GM12878 (cell line): Measurements from ENCODE around the gene CNIH2. TPM values are rescaled to one million over a fixed set of nuclear protein-coding genes. Genes with fewer than 3 reads are reported as not detected.

Experiments
- ATAC-seq: fragments of 200-7000 bp; cut with Tn5 transposase; 3 replicates; pipeline ENCODE4 v1.9.1; 2020; ENCODE audit warnings: mild to moderate bottlenecking, moderate library complexity
- BruUV-seq: library from RNA; stranded (reverse); fragments of 400-500 nt; replicated peaks from 2 replicates; lab custom pipeline; 2021; lab: Mats Ljungman, UMichigan
- CTCF ChIA-PET: fragments of 300-600 bp; sonication (Branson Sonifier 250); formaldehyde crosslinking; extraction: SDS; loops from one replicate; lab custom pipeline; 2021; ENCODE audit warnings: inconsistent platforms; lab: Yijun Ruan, JAX
- POLR2A ChIA-PET: fragments of 350-600 bp; formaldehyde crosslinking; extraction: SDS; loops from one replicate; lab custom pipeline; 2021; ENCODE audit warnings: inconsistent platforms; lab: Charles Lee
- RAD21 ChIA-PET: fragments of 300-600 bp; sonication (Branson Sonifier 250); formaldehyde crosslinking; loops from one replicate; lab custom pipeline; 2023; ENCODE audit warnings: antibody characterized with exemption; ENCODE audit not compliant: unreplicated experiment; lab: Charles Lee
- SMC1A ChIA-PET: fragments of 300-600 bp; sonication (Branson Sonifier 250); formaldehyde crosslinking; loops from one replicate; lab custom pipeline; 2023; ENCODE audit not compliant: unreplicated experiment, uncharacterized antibody; lab: Charles Lee
- DNase-seq: peaks from one replicate; pipeline ENCODE4 v3.0.0-alpha.2; 2011; ENCODE audit warnings: low read depth, low spot score
- FAIRE-seq: peaks from 3 replicates; lab custom pipeline; 2011; peaks lifted over from hg19 to GRCh38; lab: Jason Lieb, UNC
- H2AFZ ChIP-seq: 2 replicates; pipeline ENCODE4 v1.6.0; 2011; ENCODE audit warnings: low read depth, low read length, control low read depth; ENCODE audit not compliant: control insufficient read depth
- H3K27ac ChIP-seq: 2 replicates; pipeline ENCODE4 v1.5.1; 2011; ENCODE audit warnings: control low read depth; ENCODE audit not compliant: control insufficient read depth, insufficient read depth
- H3K27me3 ChIP-seq, 2 experiments: replicated peaks in 1 of 2; 2 replicates each; pipeline versions ENCODE4 v1.6.0 to v1.6.1; 2011; ENCODE audit warnings: low read length in 1 of 2; ENCODE audit not compliant: control insufficient read depth in 2 of 2, insufficient read depth in 2 of 2
- H3K36me3 ChIP-seq, 2 experiments: 2 replicates each; pipeline ENCODE4 v1.5.1; 2011; ENCODE audit warnings: low read length in 1 of 2; ENCODE audit not compliant: control insufficient read depth in 2 of 2, insufficient read depth in 2 of 2
- H3K4me1 ChIP-seq: 2 replicates; pipeline ENCODE4 v1.6.1; 2011; ENCODE audit warnings: mild to moderate bottlenecking, low read length, moderate library complexity, mixed read lengths; ENCODE audit not compliant: control insufficient read depth, insufficient read depth
- H3K4me2 ChIP-seq: 2 replicates; pipeline ENCODE4 v1.6.0; 2011; ENCODE audit warnings: control low read depth; ENCODE audit not compliant: control insufficient read depth, insufficient read depth
- H3K4me3 ChIP-seq: fragments of 200-600 bp; sonication (generic); 2 replicates; pipeline ENCODE4 v1.5.1; 2016
- H3K79me2 ChIP-seq: 2 replicates; pipeline ENCODE4 v1.6.0; 2011; ENCODE audit warnings: low read length; ENCODE audit not compliant: control insufficient read depth, insufficient read depth
- H3K9ac ChIP-seq: 2 replicates; pipeline ENCODE4 v1.8.0; 2011; ENCODE audit warnings: low read length, control low read depth, mixed read lengths; ENCODE audit not compliant: control insufficient read depth, insufficient read depth
- H3K9me3 ChIP-seq: replicated peaks from 3 replicates; pipeline ENCODE4 v1.5.1; 2011; ENCODE audit warnings: mild to moderate bottlenecking, low read length; ENCODE audit not compliant: control insufficient read depth, insufficient read depth
- H4K20me1 ChIP-seq: 2 replicates; pipeline ENCODE4 v1.6.0; 2011; ENCODE audit not compliant: control insufficient read depth, insufficient read depth
- ASH2L ChIP-seq: fragments of 300-600, 200-600 bp; sonication (generic); IDR thresholded peaks from 2 replicates; pipeline ENCODE4 v1.6.1; 2017; ENCODE audit warnings: low read depth, mild to moderate bottlenecking, borderline replicate concordance
- BMI1 ChIP-seq: fragments of 450-650 bp; IDR thresholded peaks from 2 replicates; pipeline ENCODE4 v1.6.1; 2016; ENCODE audit warnings: mild to moderate bottlenecking, moderate library complexity, borderline replicate concordance
- CBFB ChIP-seq: IDR thresholded peaks from 2 replicates; pipeline ENCODE4 v1.6.1; 2016; ENCODE audit warnings: antibody characterized with exemption, low read depth
- MEF2A ChIP-seq: IDR thresholded peaks from 2 replicates; pipeline ENCODE4 v1.6.1; 2011; ENCODE audit warnings: low read depth, mild to moderate bottlenecking, low read length, moderate library complexity; ENCODE audit not compliant: insufficient read depth
- SKIL ChIP-seq: fragments of 450-650 bp; IDR thresholded peaks from 2 replicates; pipeline ENCODE4 v1.6.1; 2017; ENCODE audit warnings: mild to moderate bottlenecking, low read depth, inconsistent platforms; ENCODE audit not compliant: poor library complexity, severe bottlenecking
- ZNF592 ChIP-seq: fragments of 450-650 bp; IDR thresholded peaks from 2 replicates; pipeline ENCODE4 v1.6.1; 2017; ENCODE audit warnings: mild to moderate bottlenecking, moderate library complexity
- WGBS: methylation state at CpG from one replicate; pipeline ENCODE4 v1.1.6; 2016; ENCODE audit warnings: low lambda C conversion rate; ENCODE audit not compliant: insufficient replicate concordance, insufficient coverage; ENCODE audit errors: missing lambda C conversion rate; 5-methylcytosine and 5-hydroxymethylcytosine counted together
- in situ Hi-C: fragments of 300-500 bp; cut with MboI; formaldehyde crosslinking; loops from 9 replicates; pipeline ENCODE4 v1.14.3; 2018; ENCODE audit warnings: mixed read lengths
- intact Hi-C: fragments of 100-400 bp; cut with micrococcal nuclease; formaldehyde crosslinking; loops from one replicate; pipeline ENCODE4 v1.14.2; 2022; ENCODE audit not compliant: unreplicated experiment
- polyA plus RNA-seq, 11 experiments: library from polyadenylated mRNA; depleted of rRNA in 4 of 11; unstranded in 6 of 11; stranded (reverse) in 5 of 11; fragments of >200 nt; fragmentation: Nextera tagmentation in 4 of 11; fragmentation: Illumina TruSeq in 1 of 11; extraction: Ambion mirVana in 4 of 11; extraction: Trizol in 1 of 11; gene quantifications; 1 replicate in 1 of 11; 2 replicates in 10 of 11; pipeline versions ENCODE4 v1.2.1 to v1.2.3, GENCODE V29; 2011 to 2016; ENCODE audit warnings: inconsistent platforms in 2 of 11, missing spikeins in 2 of 11, low read depth in 1 of 11
- total RNA-seq, 4 experiments: library from RNA; depleted of rRNA in 3 of 4; stranded (reverse); fragments of >200 nt in 3 of 4; fragmentation: Illumina TruSeq in 1 of 4; extraction: Trizol in 1 of 4; gene quantifications; 2 replicates each; pipeline versions ENCODE4 v1.2.1 to v1.2.3, GENCODE V29; 2013 to 2021

Gene CNIH2
- total and polyA plus RNA-seq, 10 of the 15 experiments (the other 5 are each of a cell fraction or from before 2014, with no cell fraction given) = 0.07 to 1.3 (median 0.68) TPM; not detected in 2

- H3K4me1 ChIP-seq = no peaks in the 10 kb centered on the region
- no peaks in the 10 kb centered on the region for H3K27me3 ChIP-seq
- in situ Hi-C loops (no loop called here), intact Hi-C loops (no loop called here)
- ChIA-PET CTCF (no interaction called here), RAD21 (no interaction called here)
- H3K4me3 ChIP-seq = no peak overlapping the region
- WGBS = 98% methylated on average over 11 of the region's 11 CpGs
- no peak overlapping the region for H3K9ac ChIP-seq
- peaks cover 13 to 30% of the 10 kb centered on the region in 2 experiments for H3K36me3 ChIP-seq
- no peak for ATAC-seq
- H3K4me2 ChIP-seq = no peak overlapping the region
- H2AFZ ChIP-seq = no peak overlapping the region
- TF ChIP-seq BMI1 (no peak), SKIL (no peak), CBFB (no peak), MEF2A (no peak), ZNF592 (no peak), ASH2L (no peak)
- TF ChIP-seq, all 136 proteins: peak for 0
- DNase-seq (no peak), FAIRE-seq (no peak)
- H3K27ac ChIP-seq = no peak overlapping the region
- H3K9me3 ChIP-seq = no peaks in the 10 kb centered on the region
- BruUV-seq = no TSS peak
- no peaks in the 10 kb centered on the region for H4K20me1 ChIP-seq
- H3K79me2 ChIP-seq = no peaks in the 10 kb centered on the region
- POLR2A ChIA-PET = no interaction called here
- SMC1A ChIA-PET = no interaction called here
Measured at GRCh38 chr11:66232769-66233168, 45.2 kb upstream of the CNIH2 start.
